ENCODE measurements around the gene TRAF2.
A peak's percentile ranks its signal among the peaks of the same experiment; 100 is the strongest.

The TRAF2 gene

DNA sequence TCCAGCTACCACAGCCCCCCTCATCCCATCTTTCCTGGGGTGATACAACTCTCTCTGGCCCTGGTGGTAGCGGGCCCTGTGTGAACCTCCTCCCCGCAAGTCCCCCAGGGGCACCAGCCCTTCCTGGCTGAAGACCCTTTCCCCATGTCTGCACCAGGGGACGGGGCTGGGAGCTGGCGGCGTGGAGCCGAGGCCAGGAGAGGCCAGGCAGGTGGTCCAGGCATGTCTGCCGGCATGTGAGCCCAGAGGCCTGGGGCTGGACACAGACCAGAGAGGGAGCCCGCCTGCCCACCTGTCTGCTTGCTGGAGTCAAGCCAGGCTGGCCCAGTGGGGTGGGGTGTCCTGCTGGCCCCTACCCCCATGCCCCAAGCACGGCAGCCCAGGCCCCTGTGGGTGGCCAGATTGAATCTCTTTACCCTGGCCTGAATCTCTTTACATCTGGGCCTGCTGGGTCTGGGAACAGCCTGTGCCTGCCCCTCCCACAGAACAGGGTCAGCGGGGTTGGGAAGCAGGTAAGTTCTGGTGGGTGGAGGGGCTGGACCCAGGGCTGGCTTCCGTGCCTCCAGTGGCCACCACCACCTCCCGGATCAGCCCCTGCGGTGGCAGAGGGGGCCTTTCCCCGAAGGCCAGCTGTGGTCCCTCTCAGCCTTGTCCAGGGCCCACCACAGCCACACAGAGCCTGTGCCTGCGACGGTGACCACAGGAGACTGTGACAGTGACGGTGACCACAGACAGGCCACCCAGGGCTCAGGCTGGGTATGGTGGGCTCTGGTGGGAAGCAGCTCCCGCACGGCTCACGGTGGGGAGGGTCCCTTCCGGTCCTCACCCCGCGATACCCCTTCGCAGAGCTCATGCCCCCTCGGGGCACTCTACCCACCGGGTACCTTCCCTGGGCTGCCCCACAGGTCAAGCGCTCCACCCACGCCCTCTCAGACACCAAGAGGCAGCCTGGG is 72.9 kb downstream of the TRAF2 start:
- DNase-seq, result no peak

DNA sequence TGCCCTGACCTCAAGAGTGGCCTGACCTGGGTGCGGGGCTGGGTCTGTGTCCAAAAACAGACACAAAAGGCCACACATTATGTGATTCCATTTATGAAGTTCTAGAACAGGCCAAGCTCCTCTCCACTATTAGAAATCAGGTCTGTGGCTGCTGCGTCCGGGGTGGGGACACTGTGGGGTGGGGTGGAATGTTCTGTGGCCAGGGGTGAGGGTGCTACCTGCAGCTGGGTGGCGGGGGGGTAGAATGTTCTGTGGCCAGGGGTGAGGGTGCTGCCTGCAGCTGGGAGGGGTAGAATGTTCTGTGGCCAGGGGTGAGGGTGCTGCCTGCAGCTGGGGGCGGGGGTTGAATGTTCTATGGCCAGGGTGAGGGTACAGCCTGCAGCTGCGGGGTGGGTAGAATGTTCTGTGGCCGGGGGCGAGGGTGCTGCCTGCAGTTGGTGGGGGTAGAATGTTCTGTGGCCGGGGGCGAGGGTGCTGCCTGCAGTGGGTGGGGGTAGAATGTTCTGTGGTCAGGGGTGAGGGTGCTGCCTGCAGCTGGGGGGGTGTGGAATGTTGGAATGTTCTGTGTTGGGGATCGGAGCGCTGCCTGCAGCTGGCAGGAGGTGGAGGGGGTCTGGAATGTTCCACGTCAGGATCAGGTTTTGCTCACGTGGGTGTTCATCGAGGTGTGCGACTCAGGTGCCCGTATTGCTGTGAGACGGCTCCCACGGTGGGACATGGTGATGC is 74.1 kb downstream of the TRAF2 start:
- DNase-seq, result no peak

DNA sequence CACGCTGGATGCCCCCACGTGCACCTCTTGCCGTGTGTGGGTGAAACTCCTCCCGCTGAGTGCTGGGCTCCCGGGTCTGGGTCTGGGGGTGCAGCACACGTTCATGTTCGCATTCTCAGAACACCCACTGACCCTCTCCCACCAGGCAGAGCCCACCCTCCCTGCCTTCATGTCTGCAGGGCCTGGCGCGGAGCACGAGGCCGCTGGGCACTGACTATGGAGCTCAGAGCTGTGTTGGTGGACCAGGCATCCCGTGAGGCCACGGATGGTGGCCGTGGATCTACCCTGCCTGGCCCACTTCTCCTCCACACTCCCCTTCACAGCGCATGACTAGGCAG is 74.6 kb downstream of the TRAF2 start:
- no peak for DNase-seq

DNA sequence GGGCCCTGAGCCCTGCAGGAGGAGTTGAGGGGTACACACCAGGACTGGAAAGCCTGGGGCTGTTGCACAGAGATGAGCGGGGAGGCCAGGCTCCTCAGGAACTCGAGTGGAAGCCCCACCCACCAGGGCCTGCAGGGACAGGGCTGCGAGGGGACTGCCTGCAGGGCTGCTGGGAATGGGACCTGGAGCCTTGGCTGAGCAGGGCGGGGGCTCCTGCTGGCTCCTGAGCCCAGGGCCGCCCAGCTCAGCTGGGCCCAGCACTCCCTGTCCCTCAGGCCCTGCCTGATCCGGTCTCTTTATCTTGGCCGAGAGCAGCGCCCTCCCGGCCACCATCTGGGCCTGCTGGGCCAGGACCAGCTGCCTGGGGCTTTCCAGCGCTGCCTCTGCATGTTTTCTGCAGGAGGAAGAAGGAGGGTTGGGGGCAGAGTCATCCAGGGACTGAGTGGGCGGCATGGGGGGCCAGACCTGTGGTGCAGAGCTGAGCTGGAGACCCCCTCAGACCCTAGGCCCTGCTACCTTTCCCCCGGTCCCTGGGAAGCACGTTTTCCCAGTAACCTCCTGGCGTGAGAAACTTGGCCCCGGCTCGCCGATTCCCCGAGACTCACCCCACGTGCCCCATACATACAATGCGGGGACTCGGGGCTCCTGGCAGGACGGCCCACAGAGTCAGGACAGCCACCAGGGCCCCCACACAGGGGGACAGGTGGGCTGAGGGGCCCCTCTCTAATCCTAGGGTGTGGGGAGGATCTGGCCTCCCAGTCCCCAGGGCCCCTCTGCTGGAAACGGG is 75.2 kb downstream of the TRAF2 start:
- peak in 17 of 51 donors; percentile 13 to 63 (median 39) for DNase-seq

DNA sequence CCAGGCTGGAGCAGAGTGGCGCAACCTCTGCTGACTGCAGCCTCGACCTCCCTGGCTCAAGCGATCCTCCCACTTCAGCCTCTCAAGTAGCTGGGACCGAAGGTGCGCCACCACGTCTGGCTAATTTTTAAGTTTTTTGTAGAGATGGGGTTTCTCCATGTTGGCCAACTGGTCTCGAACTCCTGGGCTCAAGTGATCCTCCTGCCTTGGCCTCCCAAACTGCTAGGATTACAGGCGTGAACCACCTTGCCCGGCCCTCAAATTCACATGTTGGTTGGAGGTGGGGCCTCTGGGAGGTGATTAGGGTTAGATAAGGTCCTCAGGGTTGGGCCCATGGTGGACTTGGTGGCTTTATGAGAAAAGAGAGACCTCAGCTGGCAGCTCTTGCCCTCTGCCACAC is 75.8 kb downstream of the TRAF2 start:
- DNase-seq, result no peak

DNA sequence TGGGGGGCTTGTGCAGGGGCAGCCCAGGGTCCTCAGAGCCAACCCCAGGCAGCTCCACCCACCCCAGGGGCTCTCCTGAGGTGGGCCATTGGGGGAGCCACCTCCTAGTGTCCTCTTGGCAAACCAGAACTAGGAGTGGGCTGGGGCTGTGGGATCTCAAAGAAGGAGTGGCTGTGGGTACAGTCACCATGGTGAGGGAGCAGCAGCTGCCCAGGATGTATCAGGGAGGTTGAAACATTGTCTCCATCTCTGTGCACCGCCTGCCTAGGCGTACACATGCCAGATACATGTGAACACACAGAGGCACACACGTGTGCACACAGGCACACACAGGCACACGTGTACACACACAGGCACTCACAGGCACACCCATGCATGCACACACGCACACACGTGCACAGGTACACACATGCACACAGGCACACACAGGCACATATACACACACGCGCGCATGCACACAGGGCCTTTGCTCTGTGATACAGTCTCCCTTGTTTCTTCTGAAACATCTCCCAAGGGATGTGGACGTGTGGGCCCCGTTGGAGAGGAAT is 76.5 kb downstream of the TRAF2 start:
- DNase-seq, result no peak

DNA sequence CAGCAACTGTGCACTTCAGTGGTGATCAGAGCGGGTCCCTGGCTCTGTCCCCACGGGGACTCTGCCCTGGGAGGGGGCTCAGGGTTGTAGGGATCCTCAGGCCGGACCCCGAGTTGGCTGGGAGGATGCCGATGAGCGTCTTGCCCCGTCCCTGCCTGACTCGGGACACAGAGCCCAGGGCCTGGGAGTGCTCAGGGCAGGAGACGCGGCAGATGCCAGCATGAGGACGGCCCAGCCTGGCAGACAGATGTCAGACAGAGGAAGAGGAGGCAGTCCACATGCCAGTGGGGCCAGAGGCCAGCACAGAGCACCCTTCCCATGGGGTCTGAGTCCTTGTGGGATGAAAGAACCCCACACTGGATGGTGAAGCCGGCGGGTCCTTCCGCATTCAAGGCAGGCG is 77.0 kb downstream of the TRAF2 start:
- DNase-seq, result peak in 8 of 51 donors; percentile 29 to 66 (median 38)

DNA sequence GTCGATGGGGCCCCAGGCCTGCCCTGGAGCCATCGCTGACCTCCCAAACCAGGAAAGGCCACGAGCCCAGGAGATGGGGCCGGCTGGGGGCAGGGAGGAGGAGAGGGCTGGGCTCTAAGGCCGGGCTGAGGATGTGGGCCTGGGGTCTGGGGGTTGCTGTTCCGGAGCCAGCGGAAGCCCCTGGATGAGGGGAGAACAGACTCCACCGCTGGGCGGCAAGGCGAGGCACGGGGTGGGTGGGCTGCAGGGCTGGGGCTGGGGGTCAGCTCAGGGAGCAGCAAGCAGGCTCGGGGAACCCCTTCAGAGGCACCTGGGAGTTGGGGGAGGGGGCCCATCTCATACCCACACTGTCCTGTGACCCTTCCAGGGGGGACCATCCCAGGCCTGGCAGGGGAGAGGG is 77.4 kb downstream of the TRAF2 start:
- no peak for DNase-seq

DNA sequence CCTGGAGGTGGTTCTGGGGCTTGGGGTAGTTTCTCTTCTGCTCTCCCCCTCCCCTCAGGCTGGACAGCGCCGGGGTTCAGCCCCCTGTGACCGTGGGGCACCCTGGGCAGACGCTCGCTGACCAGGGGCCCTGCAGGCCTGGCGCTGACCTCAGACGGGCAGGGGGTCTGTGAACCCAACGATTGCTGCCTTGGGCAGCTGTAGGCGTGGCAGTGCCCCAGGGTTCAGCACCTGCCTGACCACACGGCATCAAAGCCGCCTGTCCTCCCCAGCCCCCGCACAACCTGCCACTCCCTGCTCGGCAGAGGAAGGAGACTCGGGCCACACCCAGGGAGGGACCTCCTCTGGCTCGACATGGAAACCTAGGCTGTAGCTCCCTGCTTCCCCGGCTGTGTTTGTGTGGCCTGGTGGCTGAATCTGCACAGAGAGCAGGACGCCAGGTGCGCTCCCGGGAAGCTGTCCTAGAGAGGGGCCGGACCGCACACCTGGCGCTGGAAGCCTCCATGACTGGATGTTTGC is 77.9 kb downstream of the TRAF2 start:
- no peak for DNase-seq

DNA sequence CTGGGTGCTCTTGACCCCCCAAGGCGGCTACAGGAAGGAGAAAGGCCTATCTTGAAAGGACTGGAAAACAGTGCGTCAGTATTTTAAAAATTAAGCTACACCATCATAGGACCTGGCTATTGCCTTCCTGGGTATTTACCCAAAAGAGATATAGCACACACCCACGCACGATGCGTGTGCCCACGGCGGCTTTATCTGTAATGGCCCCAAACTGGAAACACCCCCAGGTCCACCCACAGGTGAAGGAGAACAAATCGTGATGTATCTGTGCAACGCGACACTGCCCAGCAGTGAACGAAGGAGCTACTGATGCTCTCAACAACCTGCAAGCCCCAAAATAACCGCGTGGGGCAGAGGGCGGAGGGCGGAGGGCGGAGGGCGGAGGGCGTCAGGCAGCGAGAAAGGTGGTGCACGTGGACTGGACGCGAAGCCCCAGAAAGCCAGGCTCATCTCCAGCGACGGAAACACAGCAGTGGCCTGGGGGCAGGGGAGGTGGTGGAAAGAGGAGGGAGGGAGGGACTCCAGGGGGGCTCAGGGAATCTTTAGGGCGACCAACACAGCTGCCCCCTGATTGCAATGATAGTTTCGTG is 78.6 kb downstream of the TRAF2 start:
- no peak for DNase-seq

DNA sequence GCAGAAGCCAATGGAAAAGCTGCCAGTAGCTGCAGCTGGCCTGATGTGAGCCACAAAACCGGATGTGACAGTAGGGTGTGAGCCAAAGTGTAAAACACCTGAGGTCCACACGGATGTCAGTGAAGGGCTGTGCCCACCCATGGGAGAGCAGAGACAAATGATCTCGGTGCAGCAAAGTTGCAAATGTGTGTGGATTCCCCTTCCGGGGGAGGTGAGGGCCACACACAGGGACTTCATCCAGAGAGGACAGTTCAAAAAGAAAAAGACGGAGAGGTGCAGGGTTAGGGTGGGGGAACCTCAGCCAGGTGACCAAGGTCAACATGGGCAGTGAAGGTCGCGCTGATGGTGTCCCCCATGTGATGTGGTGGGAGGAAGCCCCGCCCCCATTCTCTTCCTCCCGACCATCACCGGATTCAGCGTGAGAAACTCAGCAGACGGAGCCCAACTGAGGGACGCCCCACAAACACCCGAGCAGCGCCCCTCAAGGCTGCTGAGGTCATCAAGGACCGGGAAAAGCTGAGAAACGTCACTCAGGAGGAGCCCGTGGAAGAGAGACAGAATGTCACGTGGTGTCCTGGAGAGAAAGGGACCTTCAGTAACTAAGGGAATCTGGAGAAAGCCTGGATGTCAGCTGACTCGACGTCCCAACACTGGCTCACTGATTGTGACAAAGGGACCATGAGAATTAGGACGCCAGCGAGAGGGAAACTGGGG is 79.6 kb downstream of the TRAF2 start:
- DNase-seq, result peak in 41 of 51 donors; percentile 19 to 90 (median 73)

DNA sequence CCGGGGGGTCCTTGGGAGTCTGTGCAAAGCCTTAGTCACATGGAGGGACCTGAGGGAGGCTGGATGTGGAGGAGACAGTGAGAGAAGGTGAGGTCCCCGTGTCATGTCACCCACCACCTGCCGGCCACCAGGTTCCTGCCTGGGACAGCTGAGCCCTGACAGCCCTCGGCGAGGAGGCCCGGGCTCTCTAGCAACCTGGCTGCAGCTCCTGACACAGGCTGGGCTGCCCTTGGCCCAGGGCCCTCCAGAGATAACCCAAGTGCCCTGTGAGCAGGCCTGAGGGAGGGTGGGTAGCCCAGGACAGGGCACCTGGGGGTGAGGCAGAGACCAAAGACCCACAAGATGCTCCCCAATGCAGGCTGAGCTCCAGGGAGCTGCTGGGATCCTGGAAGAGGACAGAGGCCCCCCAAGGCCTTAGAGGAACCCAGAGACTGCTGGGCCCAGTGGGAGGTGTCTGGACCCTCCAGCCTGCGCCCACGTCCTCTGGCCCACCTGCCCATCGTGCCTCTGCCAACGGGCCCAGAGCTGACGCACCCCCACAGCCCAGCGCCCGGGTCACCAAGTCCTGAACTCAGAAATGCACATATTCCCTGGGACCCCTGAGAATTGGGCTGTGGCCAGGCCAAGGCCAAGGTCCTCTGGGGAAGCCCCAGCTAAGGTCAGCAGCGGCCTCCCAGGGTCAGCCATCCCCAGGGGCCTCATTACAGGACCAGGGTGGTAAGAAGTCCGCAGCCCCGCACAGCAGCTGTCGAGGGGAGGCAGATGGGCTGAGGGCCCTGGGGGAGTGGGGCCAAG is 82.2 kb downstream of the TRAF2 start:
- DNase-seq, result no peak

DNA sequence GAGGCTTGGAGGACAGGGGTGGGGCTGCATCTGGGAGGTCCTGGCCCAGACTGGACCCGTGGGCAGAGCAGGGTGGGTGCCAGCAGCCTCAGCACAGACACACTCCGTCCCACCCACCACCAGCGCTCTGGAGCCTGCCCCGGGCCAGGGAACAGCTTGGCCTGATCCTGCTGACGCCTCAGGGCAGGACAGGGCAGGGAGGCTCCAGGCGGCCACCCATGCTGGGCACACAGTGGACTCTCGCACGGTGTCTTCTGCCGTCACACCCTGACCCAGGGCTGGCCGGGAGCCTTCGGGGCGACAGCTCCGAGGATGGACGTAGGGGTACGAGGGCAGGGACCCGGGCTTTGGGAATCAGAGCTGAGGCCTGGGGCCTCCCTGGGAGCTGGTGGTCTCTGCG is 82.8 kb downstream of the TRAF2 start:
- DNase-seq, result peak in 2 of 51 donors; percentile 29 to 46

DNA sequence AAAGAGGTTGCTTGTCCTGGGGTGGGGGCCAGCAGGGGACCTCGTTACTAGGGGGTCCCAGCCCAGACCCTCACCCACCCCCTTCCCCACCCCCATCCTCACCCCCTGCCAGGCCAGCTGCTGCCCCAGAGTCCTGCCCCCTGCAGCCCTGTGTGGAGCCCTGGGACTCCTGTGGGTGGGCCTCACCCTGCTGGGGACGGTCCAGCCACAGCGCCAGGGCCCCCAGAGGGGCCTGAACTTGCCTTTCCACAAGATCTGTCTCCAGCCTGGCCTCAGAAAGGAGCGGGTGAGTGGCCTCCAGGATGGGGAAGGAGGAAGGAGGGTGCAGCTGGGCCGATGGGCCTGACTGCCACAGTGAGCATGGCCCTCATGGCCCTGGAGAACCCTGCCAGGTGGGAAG is 83.5 kb downstream of the TRAF2 start:
- DNase-seq, result no peak

DNA sequence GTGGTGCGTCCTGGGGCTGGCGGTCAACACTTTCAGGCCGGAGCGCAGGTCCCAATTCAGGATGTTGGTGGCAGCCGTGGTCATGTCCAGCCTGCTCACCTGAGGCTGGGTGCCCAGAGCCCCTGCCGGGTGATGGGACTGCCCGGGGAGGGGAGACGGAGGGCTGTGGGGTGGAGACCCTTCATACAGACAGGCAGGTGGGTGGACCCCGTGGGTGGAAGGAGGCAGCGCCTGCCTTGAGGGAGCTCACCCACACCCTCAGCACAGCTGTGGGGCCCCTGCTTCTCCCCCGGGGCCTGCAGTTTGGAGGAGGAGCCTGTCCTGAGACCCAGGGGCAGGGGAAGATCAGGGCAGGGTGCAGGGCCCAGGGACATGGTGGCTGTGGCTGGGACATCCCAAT is 84.0 kb downstream of the TRAF2 start:
- no peak for DNase-seq

DNA sequence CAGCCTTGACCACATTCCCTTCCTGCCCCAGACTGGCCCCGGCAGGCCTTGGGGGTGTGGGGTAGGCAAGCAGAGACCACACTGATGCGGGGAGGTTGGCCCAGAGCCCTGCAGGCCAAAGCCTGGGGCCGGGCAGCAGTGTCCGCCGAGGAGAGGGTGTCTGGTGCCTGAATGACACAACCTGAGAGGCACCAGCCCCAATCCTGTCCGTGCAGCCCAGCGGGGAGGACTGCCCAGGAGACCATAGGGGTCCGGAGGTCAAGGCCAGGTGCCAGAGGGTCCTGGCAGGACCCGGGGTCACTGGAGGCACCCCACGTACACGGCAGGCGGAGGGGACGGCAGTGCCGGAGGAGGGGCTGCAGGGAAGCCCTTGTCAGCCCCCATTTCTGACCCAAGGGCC is 85.4 kb downstream of the TRAF2 start:
- no peak for DNase-seq

DNA sequence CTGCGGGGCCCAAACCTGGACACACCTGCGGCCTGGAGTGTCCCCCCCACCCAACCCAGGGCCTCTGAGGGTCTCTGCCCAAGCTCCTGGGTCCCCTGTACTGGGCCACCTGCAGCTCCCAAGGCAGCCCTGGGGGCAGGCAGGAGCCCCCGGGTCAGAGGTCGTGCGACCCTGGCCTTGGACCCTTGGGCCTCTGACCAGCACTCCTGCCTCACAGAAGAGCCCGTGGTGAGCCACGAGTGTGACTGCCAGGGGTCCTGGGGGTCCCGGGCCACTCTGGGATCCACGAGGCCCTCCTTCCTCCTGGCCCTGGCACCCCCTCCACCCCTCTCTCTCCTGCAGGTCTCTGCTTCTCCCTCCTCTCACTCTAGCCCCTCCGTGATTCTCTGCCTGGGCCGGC is 86.0 kb downstream of the TRAF2 start:
- no peak for DNase-seq

DNA sequence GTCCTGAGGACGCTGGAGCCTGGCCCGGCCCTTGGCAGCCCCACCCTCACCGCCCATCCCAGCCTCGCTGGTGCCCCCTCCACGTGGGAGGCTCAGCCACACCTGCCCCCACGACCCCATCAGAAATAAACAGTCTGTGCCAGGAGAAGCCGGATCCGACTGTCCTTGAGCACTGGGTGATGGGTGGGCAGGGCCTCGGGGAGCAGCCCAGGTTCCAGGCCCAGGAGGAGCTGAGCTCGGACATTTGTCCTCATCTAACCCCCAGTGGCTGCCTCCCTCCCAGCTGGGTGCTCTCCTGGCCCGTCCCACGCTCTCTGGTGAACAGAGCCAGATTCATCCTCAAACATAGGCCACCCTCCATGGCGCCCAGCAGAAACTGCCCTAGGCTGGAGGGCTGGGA is 86.4 kb downstream of the TRAF2 start:
- no peak for DNase-seq

Data from hypothalamus (tissue), 51 donors.